DMS79 (cell line): ENCODE results near the gene SECISBP2.
"Not testable (repeated sequence)": the region's sequence is repeated elsewhere in the genome, so short reads cannot be mapped to it uniquely, and the experiment has no call there.

Source experiments
- DNase-seq: peaks from one replicate; lab custom pipeline; 2025; lab: John Stamatoyannopoulos, UW

SECISBP2 gene

DNA sequence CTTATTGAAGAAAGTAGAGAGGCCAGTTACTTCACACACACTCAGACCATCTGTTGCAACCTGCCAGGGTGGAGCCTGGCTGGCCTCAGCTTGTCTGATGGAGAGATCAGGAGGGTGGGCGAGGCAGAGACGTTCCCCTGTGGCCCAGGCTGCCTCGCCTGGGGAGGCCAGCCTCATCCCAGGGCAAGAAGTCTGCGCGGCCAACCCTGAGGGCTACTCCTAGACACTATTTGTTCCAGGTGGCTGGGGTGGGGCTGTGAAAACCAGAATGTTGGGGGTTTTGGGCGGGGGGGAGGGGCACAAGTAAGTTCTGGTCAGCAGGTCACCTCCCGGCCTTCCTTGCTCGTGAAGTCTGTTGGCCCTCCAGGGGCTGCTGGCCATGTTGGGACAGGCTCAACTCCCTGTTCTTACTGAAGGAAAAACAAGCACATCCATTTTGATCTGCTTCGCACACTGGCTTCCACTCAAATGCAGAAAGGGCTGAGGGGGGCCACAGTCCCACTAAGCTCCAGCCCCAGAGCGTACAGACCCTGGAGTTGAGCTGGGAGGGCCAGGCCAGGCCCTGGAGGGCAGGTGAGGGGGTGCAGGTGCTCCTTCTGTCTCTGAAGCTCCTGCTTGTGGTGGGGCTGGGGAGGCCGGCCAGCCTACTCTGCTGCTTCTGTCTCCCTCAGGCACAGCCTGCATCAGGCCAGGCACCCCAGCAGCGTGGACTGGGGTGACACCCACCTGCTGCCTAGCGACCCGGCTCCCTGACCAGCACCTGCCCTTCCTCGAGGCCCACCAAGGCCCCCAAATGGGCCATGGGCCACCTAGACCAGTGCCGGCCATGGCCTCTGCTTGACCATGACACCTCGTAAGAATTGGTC, 46.6 kb downstream of the SECISBP2 start:
- no peak for DNase-seq

DNA sequence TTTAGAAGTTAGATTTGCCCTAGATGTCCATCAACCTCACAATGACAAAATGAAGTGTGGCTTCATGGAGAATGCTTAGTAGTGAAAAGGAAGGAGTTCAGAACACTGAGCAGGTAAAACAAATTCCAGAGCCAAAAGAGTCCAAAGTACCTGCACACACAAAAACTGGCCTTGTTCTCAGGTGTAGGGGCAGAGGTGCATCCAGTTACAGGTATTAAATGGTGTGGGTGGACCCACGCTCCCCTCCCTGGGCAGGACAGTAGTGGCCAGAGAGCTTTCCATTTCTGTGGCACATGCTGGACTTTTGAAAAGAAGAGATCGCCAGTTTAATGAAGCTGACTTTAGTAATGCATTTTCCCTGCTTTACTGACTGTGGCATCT, 47.2 kb downstream of the SECISBP2 start:
- DNase-seq = no peak

DNA sequence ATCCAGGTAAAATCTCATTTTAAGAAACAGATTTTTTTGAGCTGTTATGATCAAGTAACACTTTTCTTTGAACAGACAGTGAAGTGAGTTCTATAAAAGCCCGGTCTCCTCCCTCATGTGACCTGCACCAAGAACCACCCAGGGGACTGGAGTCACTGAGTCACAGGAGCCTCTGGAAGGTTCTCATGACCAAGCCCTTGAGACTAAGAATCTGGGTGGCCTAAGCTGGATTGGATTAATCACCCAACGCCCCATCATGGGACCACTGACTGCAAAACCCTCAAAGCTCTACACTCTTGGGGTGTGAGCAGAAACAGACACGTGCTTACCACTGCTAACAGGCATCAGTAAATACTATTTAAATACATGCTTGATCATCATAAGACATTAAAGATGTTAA, 48.4 kb downstream of the SECISBP2 start:
- no peak for DNase-seq

DNA sequence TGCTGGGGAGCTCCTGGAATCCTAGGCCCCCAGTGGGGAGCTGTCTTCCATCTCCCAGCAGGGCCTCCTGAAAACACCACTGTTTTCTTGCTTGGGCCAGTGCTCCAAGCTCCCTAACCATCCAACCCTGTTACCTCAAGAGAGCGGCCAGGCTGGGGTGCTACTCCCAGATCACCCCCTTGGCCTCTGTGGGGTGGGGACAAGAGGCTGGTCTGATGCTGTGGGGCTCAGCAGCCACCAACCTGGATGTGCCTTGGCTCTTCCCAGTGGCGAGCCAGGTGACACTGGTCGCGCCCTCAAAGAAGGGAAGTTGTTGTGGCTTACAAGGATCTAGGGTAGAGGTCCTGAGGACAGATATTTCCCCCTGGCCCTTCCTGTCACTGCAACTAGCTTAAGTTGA, 49.0 kb downstream of the SECISBP2 start:
- no peak for DNase-seq

DNA sequence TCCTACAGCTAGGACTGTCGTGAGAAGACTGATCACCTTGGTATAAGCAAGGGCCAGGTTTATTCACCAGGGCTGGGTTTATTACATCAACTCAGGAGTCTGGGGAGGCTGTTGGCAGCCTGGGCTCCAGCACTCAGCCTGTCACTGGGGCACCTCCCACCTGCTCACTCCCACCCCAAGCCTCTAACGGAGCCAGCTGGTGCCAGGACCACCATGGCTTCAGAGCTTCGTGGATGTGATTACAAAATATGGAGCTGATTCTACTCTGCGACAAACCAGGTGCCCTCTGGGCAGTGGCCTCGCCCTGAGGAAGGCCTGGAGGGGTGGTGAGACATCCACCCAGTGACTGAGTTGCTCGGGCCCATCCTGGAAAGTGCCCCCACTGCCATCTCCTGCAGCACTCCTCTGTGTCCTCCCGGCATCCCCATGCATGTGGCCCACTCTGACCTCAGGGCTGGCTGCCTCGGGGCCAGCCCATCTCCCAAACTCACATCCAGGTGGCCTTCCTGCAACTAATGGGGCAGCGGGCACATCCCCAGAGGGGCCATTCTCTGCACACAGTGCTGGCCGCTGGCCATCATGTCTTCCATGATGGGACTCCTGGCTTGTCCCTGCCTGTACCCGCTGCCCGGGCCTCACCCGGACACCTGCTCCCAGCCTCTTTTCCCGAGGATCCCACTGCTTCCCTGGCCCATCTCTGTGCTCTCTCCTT, 49.6 kb downstream of the SECISBP2 start:
- no peak for DNase-seq

DNA sequence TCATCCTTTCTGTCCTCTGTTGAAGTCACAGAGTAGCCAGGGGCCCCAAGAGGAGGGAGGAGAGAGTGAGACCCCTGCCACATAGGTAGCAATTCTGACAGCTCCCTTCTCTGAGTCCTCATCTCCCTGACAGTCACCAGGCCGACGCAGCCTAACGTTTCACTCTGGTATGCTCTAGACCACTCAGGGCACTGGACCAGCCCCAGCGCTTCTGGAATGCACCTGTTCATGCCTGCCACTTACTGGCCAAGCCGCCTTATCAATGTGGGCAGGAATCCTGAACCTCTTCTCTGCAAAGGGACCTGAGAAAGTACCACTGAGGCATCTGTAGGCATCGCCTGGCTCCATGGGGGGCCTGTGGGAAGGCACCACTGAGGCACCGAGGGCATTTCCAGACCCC, 50.2 kb downstream of the SECISBP2 start:
- no peak for DNase-seq

DNA sequence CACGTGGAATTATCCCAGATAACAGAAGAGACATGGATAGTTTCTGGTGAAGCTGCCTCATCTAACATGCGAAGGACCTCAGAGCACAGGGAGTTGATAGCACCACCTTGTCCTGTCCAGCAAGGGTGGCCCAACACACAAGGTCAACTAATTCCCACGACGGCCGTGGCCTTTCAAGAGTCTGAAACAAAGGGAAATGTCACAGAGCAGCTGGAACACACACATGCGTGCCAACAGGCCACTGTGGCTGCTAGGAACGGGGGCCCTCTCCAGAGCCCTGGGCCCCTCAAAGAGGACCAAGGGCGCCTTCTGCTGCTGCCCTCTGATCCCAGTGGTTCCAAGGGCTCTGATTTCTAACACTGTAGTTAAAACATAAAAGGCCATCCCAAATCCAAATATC, 50.7 kb downstream of the SECISBP2 start:
- DNase-seq = no peak

DNA sequence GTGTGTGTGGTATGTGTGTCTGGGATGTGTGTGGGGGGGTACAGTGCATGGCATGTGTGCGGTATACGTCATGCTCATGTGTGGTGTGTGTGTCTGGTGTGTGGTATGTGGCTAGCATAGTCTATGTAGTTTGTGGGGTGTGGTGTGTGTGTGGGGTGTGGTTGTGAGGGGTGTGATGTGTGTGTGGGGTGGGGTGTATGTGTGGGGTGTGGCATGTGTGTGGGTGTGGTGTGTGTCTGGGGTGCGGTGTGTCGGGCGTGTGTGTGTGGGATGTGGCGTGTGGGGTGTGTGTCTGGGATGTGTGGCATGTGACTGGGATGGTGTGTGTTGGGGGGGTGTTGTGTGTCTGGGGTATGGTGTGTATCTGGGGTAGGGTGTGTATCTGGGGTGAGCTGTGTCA, 52.3 kb downstream of the SECISBP2 start:
- DNase-seq = no peak

DNA sequence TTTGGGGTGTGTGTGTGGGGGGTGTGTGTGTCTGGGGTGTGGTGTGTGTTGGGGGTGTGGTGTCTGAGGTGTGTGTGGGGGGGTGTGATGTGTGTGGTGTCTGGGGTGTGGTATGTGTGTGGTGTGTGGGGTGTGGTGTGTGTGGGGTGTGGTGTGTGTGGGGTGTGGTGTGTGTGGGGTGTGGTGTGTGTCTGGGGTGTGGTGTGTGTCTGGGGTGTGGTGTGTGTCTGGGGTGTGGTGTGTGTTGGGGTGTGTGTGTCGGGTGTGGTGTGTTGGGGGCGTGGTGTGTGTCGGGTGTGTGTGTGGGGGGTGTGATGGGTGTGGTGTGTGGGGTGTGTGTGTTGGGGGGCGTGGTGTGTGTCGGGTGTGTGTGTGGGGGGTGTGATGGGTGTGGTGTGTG, 53.5 kb downstream of the SECISBP2 start:
- not testable (repeated sequence) for DNase-seq

DNA sequence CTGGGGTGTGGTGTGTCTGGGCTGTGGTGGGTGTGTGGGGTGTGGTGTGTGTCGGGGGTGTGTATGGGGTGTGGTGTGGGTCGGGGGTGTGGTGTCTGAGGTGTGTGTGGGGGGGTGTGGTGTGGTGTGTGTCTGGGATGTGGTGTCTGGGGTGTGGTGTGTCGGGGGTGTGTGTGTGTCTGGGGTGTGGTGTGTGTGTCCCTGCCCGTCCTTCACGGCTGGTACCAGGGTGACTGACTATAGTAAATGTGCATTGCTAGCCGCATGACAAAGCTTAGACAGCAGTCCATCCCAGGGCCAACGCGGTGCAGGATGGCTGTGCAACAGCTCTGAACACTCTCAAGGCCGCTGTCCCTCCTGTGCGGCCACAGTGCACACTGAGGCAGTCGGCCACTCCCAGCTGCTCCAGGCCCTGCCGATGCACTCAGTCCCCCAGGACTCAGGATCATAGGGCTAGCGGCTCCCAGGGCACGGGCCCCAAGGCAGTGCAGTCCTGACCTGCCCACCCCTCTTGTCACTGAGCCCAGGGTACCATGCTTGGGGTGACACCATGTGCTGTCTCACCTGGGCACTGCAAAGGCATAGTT, 54.0 kb downstream of the SECISBP2 start:
- no peak for DNase-seq

DNA sequence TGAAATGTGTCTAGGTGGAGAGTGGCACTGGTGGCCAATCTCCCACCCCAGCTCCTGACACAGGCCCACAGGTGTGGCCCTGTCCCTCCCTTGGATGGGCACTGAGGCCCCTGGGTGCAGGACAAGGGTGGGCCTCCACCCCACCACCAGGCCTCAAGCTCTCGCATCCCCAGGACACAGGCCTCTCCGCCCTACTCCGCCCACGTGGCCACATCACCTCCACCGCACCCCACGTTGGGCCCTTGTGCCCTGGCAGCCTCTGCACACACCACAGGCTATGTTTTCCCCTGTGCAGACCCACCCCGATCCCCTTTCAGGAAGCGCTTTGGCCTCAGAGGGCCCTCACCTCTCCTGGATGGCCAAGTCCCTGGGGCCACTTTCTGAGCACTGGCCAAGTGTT, 54.7 kb downstream of the SECISBP2 start:
- no peak for DNase-seq

DNA sequence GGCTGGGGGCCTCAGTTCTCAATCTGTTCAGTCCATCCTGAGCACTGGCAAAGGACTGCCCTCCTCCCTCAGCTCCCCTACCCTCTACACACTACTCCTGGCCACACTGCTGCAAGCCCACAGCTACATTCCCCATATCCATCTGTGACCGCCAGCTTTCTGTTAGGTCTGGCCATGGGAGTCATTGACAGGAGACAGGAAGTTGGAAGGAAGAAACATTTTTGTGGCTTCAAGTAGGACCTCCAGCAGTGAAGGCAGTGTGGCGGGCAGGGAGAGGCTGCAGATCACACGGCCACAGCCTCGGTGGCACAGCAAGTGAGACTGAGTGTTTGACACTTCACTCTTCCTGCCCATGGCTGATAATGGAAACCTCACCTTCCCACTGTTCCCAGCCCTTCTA, 55.9 kb downstream of the SECISBP2 start:
- DNase-seq = no peak

DNA sequence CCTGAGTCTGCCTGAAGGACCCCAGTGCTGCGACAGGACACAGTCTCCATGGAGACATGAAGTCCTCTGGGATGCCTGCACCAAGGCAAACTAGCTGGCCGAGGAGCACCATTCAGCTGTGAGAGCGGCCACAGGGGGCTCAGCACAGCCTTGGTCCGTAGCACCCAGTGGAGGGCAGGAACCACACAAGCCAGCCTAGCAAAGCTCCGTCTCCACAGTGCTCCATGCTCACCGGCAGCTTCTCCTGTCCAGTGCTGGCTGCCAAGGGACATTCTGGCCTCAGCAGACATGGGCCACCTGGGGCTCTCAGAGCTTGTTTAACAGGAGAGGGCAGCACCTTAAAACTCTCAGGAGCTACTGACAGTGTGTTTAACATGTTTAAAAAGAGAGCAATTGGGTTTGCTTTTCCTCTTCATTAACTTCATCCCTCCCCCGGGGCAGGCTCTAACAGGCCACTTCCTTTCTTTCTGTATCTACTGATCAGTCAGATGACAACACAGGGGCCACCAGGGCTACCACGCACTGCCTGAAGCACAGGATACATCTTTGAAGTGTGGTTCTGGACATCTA, 57.0 kb downstream of the SECISBP2 start:
- DNase-seq = no peak

DNA sequence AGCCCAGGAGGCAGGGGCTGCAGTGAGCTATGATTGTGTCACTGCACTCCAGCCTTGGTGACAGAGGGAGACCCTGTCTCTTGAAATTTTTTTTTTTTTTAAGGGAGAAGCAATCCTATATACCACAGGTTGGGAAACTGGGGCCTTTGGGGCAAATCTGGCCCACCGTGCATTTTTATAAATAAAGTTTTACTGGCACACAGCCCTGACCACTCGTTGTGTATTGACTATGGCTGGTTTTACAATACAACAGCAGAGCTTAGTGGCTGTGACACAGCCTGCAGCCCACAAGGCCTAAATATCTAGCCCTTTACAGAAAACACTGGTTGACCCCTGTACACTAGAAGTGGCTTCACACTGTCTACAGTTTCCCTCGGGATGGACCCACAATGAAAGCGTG, 58.0 kb downstream of the SECISBP2 start:
- no peak for DNase-seq

DNA sequence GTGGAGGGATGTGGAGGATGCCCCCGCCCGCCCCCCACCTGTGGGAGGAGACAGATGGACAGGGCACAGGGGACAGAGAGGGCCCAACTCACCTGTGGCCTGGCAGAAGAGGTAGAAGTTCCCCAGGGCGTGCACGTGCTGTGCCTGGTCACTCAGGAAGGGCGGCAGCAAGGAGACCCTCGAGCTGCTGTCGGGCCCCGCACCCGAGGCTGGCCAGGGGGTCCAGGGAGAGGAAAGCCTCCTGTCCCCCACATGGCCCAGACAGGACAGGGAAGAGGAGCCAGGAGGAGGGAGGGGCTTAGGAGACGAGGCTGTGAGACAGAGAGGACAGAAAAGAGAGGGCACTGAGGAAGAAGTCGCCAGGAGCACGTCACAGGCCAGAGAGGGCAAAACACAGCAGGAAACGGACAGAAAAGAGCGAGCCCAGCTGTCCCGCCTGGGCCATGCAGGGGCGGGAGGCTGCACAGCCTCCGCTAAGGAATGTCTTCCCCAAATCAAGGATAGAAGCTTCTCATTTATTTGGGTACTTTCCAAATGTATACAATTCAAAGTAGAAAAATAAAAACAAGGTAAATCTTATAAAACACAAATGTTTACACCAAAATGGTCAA, 58.5 kb downstream of the SECISBP2 start:
- no peak for DNase-seq

DNA sequence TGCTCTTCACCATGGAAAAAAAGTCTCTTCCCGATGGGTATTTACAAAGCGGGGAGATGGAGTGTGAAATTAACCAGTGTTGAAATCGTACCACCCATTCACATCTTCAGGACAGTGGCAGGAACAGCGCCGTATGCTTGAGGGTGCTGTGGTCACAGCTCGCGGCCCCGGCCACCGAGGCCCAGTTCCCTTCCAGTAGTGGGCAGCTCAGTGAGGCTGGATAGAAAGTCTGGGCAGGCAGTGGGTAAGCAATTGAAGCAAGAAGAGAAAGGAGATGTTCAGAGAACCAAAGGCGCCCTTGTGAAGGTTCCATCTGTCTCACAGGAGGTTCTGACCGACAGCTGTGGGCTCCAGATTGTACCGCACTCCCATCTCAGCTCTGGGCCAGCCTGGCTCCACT, 59.1 kb downstream of the SECISBP2 start:
- no peak for DNase-seq

DNA sequence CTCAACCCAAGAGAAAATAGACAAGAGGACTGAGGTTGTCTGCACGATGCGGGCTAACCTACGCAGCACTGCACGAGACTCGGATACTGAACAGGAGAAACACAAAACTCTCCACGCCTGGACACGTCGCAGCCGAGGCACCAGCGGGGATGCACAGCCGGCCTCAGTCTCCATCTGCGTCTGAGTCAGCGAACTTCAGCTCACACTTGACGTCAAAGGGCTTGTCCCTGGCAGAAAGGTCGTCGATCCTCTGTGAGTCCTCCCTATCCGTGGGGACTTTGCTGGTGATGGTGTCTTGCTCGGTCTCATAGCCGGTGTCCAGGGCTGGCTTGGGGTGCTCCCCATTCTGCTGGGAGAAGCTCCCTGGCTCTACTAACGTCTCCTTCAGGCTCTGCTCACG, 60.2 kb downstream of the SECISBP2 start:
- DNase-seq = no peak

DNA sequence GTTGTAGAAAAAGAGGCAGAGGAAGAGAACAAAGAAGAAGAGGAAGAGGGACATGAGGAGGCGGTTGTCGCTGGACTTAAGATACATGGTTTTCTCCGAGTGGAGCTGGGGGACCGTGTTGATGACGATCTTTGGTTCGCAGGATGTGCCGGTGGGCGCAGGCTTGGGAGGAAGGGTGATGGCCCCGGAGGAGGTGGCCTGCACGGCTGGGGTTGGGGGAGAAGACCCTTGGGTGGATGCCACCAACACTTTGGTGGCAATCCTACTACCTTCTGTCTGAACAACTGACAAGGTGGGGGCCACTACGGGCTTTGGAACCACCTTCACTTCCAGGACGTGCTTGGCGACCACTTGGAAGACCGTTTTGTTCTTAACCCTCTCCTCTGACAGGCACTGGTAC, 60.7 kb downstream of the SECISBP2 start:
- DNase-seq = no peak

DNA sequence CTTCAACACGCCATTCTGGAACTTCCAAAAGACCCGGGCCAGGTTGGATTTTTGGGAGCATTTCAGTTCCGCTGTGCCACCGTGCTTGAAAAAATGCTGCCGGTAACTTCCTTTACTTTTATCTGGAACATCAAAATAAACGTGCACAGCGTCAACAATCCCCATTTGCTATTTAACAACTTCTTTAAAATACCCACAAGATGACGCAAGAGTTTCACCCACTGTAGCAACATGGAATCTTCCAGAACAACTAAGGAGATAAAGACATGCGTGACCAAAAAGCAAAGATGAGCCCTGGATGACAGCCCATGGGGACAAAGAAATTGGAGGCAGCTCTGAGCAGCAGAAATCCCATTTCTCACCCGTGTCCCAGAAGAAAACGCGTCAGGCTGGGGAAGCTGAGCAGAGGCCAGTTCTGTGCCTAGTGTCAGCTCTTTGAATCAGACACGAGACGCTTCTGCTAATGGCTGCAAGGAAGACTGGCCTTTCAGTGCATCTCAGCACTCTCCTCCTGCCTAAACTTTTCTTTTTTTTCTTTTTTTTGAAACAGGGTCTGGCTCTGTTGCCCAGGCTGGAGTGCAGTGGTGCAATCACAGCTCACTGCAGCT, 61.3 kb downstream of the SECISBP2 start:
- no peak for DNase-seq

DNA sequence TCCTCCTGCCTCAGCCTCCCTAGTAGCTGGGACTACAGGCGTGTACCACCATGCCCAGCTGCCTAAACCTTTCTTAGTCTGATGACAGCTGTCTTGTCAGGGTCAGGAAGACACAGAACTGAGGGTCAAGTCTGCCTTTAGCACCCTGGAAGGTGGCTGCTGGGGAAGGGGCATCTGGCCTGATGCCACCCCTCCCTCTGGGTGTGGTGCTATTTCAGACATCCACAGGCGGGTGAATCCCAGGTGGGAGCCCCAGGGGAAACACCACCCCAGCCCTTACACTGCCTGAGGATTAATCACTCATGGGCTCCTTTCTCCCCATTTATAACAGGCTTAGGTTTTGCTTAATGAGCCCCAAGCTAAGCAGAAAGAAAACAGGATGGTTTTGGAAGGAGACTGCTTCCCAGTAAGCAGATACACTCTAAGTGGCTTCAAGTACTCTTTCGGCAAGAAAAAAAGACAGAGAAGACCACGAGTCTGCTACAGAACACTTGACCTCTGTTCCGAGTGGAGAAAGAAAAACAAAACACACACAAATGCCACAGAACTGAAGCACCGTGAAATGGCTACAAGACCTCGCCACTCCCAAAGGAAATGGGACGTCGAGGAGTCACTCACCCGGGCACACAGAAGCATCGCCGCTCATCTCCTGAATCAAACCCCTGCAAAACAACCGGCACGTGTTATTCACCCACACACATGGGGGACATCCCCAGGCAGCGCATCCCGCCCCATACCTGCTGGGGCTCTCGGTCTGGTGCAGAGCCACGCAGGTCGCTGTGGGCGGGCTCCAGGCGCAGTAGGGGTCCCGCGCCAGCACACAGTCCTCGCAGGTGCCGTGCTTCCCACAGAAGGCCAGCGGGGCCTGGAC, 62.4 kb downstream of the SECISBP2 start:
- DNase-seq = peak; percentile 69

DNA sequence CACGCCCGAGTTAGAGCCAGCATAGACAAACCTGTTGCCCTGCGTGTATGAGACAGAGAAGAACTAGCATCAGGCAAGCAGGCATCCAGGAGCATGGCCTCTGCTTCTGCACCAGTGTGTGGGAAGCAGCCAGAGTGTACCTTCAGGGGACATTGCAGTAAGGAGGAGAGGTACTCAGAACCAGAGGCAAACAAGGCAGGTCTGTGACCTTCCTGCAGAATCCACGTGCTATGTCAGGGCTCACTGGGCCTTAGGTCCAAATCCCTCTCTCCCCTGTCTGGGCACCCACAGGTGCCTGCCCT, 63.0 kb downstream of the SECISBP2 start:
- DNase-seq = no peak
